PC-3 (cell line): Measurements from ENCODE around the gene LUM.

Experiments
- CTCF ChIP-seq: fragments of 300-600 bp; sonication (generic); conservative IDR thresholded peaks from 2 replicates; pipeline ENCODE4 v1.5.1; 2017; ENCODE audit warnings: antibody characterized with exemption, low read depth, mild to moderate bottlenecking, low read length
- EZH2 ChIP-seq: fragments of 300-600 bp; sonication (generic); IDR thresholded peaks from one replicate; pipeline ENCODE4 v1.6.1; 2017; ENCODE audit warnings: antibody characterized with exemption, mild to moderate bottlenecking, low read length; ENCODE audit not compliant: unreplicated experiment

- no peak for TF ChIP-seq CTCF
- TF ChIP-seq EZH2, result no peak
These were observed 15.2 kb upstream of the LUM start for GRCh38 chr12:91126516-91126915.
